HCT116 (cell line): ENCODE measurements around the gene PCK2. TPM values are rescaled to one million over a fixed set of nuclear protein-coding genes. Genes with fewer than 3 reads are reported as not detected.

Experiments
- ATAC-seq: fragments of 200-7000 bp; cut with Tn5 transposase; 2 replicates; pipeline ENCODE4 v1.9.1; 2020; ENCODE audit warnings: mild to moderate bottlenecking, moderate library complexity
- BruUV-seq: library from RNA; stranded (reverse); fragments of 400-500 nt; replicated peaks from 2 replicates; lab custom pipeline; 2021; lab: Mats Ljungman, UMichigan
- CTCF ChIA-PET: fragments of 300-600 bp; sonication (Branson Sonifier 250); formaldehyde crosslinking; loops from one replicate; lab custom pipeline; 2021; ENCODE audit warnings: antibody characterized with exemption; lab: Charles Lee
- POLR2A ChIA-PET: fragments of 300-600, 350-600 bp; sonication (Branson Sonifier 250); formaldehyde crosslinking; loops from one replicate; lab custom pipeline; 2021; ENCODE audit warnings: antibody characterized with exemption; lab: Charles Lee
- RAD21 ChIA-PET, 2 experiments: fragments of 300-600 bp; sonication (Branson Sonifier 250); formaldehyde crosslinking; loops; one replicate each; lab custom pipeline; 2023; ENCODE audit warnings: low total read pairs in 2 of 2; ENCODE audit not compliant: uncharacterized antibody in 2 of 2, unreplicated experiment in 2 of 2, low non-redundant PET in 1 of 2; lab: Charles Lee
- DNase-seq: peaks from one replicate; pipeline ENCODE4 v3.0.0-alpha.2; 2010; ENCODE audit warnings: low read depth, low spot score
- H2AFZ ChIP-seq: fragments of 200-600 bp; shearing (Covaris generic), sonication (generic); 2 replicates; pipeline ENCODE4 v1.6.1; 2017; ENCODE audit warnings: low read depth, mixed run types, mixed read lengths, antibody characterized with exemption, low read length; ENCODE audit not compliant: poor library complexity, severe bottlenecking
- H3K27ac ChIP-seq: 2 replicates; pipeline ENCODE4 v1.5.1; 2012; ENCODE audit warnings: low read depth, low read length
- H3K27me3 ChIP-seq: fragments of 200-600 bp; sonication (generic); 2 replicates; pipeline ENCODE4 v1.6.1; 2016; ENCODE audit warnings: mixed run types, low read length, mixed read lengths; ENCODE audit not compliant: insufficient read depth
- H3K36me3 ChIP-seq, 2 experiments: fragments of 200-500 bp in 1 of 2; fragments of 200-600 bp in 1 of 2; sonication (Bioruptor generic) in 1 of 2; sonication (generic) in 1 of 2; 2 replicates each; pipeline versions ENCODE4 v1.5.1 to v1.6.1; 2014 to 2016; ENCODE audit warnings: low read length in 2 of 2, inconsistent platforms in 1 of 2, mixed read lengths in 1 of 2, mixed run types in 1 of 2; ENCODE audit not compliant: insufficient read depth in 2 of 2, control insufficient read depth in 1 of 2
- H3K4me1 ChIP-seq, 2 experiments: fragments of 200-600 bp in 1 of 2; sonication (generic) in 1 of 2; 2 replicates each; pipeline versions ENCODE4 v1.5.1 to v1.6.1; 2012 to 2017; ENCODE audit warnings: low read length in 2 of 2, inconsistent platforms in 1 of 2, mild to moderate bottlenecking in 1 of 2, mixed read lengths in 1 of 2, mixed run types in 1 of 2, moderate library complexity in 1 of 2; ENCODE audit not compliant: insufficient read depth in 2 of 2, control insufficient read depth in 1 of 2
- H3K4me2 ChIP-seq: fragments of 200-600 bp; sonication (generic); 2 replicates; pipeline ENCODE4 v1.6.1; 2017; ENCODE audit warnings: mixed run types, low read length, mixed read lengths
- H3K4me3 ChIP-seq, 2 experiments: fragments of 200-600 bp in 1 of 2; sonication (generic) in 1 of 2; replicated peaks in 1 of 2; 2 replicates each; pipeline ENCODE4 v1.5.1; 2011 to 2016; ENCODE audit warnings: low read length in 2 of 2, control low read depth in 1 of 2, low read depth in 1 of 2, mild to moderate bottlenecking in 1 of 2, mixed read lengths in 1 of 2, mixed run types in 1 of 2
- H3K79me2 ChIP-seq: fragments of 200-600 bp; sonication (generic); 2 replicates; pipeline ENCODE4 v1.6.1; 2017; ENCODE audit warnings: mild to moderate bottlenecking, mixed run types, low read length, moderate library complexity, mixed read lengths; ENCODE audit not compliant: insufficient read depth
- H3K9ac ChIP-seq: fragments of 200-600 bp; sonication (generic); 2 replicates; pipeline ENCODE4 v1.6.1; 2016; ENCODE audit warnings: low read length, mixed read lengths
- H3K9me2 ChIP-seq: fragments of 200-600 bp; sonication (generic), shearing (Covaris generic); 2 replicates; pipeline ENCODE4 v1.6.1; 2017; ENCODE audit warnings: mixed run types, mild to moderate bottlenecking, moderate library complexity; ENCODE audit not compliant: insufficient read depth
- H3K9me3 ChIP-seq, 2 experiments: fragments of 200-500 bp in 1 of 2; fragments of 200-600 bp in 1 of 2; sonication (Bioruptor generic) in 1 of 2; sonication (generic) in 1 of 2; 2 replicates each; pipeline ENCODE4 v1.6.1; 2014 to 2017; ENCODE audit warnings: low read length in 2 of 2, mixed read lengths in 2 of 2, inconsistent platforms in 1 of 2, low read depth in 1 of 2, mild to moderate bottlenecking in 1 of 2, mixed run types in 1 of 2, moderate library complexity in 1 of 2; ENCODE audit not compliant: control insufficient read depth in 1 of 2, insufficient read depth in 1 of 2
- H4K20me1 ChIP-seq: fragments of 200-600 bp; sonication (generic), shearing (Covaris generic); 2 replicates; pipeline ENCODE4 v1.6.1; 2017; ENCODE audit warnings: mixed run types, mild to moderate bottlenecking, moderate library complexity; ENCODE audit not compliant: insufficient read depth
- ATF3 ChIP-seq: IDR thresholded peaks from 2 replicates; pipeline ENCODE4 v1.6.1; 2012
- CTCF ChIP-seq, 3 experiments: fragments of 200-600 bp in 1 of 3; sonication (generic) in 1 of 3; IDR thresholded peaks in 2 of 3; conservative IDR thresholded peaks in 1 of 3; 2 replicates each; pipeline ENCODE4 v1.5.1; 2012 to 2017; ENCODE audit warnings: low read depth in 2 of 3, low read length in 2 of 3, antibody characterized with exemption in 1 of 3, borderline replicate concordance in 1 of 3, control low read depth in 1 of 3, mild to moderate bottlenecking in 1 of 3, mixed read lengths in 1 of 3, mixed run types in 1 of 3, moderate library complexity in 1 of 3; ENCODE audit not compliant: insufficient read depth in 1 of 3
- EGR1 ChIP-seq: IDR thresholded peaks from 2 replicates; pipeline ENCODE4 v1.6.1; 2012; ENCODE audit warnings: low read depth
- ELF1 ChIP-seq: IDR thresholded peaks from 2 replicates; pipeline ENCODE4 v1.6.1; 2012; ENCODE audit warnings: low read depth, borderline replicate concordance
- EZH2 ChIP-seq: fragments of 200-600 bp; sonication (generic); IDR thresholded peaks from 2 replicates; pipeline ENCODE4 v1.6.1; 2017; ENCODE audit warnings: antibody characterized with exemption, mixed run types
- EZH2phosphoT487 ChIP-seq: fragments of 200-600 bp; IDR thresholded peaks from 2 replicates; pipeline ENCODE4 v1.6.1; 2018; ENCODE audit warnings: antibody characterized with exemption, borderline replicate concordance
- MAX ChIP-seq: IDR thresholded peaks from 2 replicates; pipeline ENCODE4 v1.6.1; 2012
- POLR2A ChIP-seq: IDR thresholded peaks from 2 replicates; pipeline ENCODE4 v1.7.0; 2011; ENCODE audit warnings: borderline replicate concordance; ENCODE audit not compliant: insufficient read depth, insufficient read length; ENCODE audit errors: extremely low read depth
- POLR2AphosphoS5 ChIP-seq: IDR thresholded peaks from 2 replicates; pipeline ENCODE4 v1.6.1; 2011; ENCODE audit warnings: mild to moderate bottlenecking, low read depth, low read length, moderate library complexity
- SIN3A ChIP-seq: IDR thresholded peaks from 2 replicates; pipeline ENCODE4 v1.6.1; 2012; ENCODE audit warnings: low read depth
- SP1 ChIP-seq: IDR thresholded peaks from 2 replicates; pipeline ENCODE4 v1.6.1; 2012; ENCODE audit warnings: low read depth
- SRF ChIP-seq: IDR thresholded peaks from 2 replicates; pipeline ENCODE4 v1.6.1; 2012; ENCODE audit warnings: low read depth
- TCF7L2 ChIP-seq: IDR thresholded peaks from 2 replicates; pipeline ENCODE4 v1.7.0; 2011; ENCODE audit warnings: borderline replicate concordance, inconsistent platforms; ENCODE audit not compliant: insufficient read depth, insufficient read length; ENCODE audit errors: extremely low read depth
- YY1 ChIP-seq: IDR thresholded peaks from 2 replicates; pipeline ENCODE4 v1.6.1; 2011; ENCODE audit warnings: low read length, low read depth, moderate library complexity, mild to moderate bottlenecking; ENCODE audit not compliant: insufficient replicate concordance; ENCODE audit errors: extremely low read depth
- ZBTB33 ChIP-seq: IDR thresholded peaks from 2 replicates; pipeline ENCODE4 v1.6.1; 2011; ENCODE audit warnings: mild to moderate bottlenecking, low read length, moderate library complexity; ENCODE audit not compliant: insufficient replicate concordance; ENCODE audit errors: extremely low read depth
- ZNF274 ChIP-seq: fragments of 200-500 bp; sonication (Bioruptor generic); IDR thresholded peaks from 2 replicates; pipeline ENCODE4 v1.6.1; 2014; ENCODE audit warnings: mild to moderate bottlenecking, low read depth, low read length, inconsistent platforms
- intact Hi-C: fragments of 100-400 bp; cut with micrococcal nuclease; formaldehyde crosslinking; loops from 2 replicates; pipeline ENCODE4 v1.10.0; 2022
- total RNA-seq: library from RNA; stranded (reverse); gene quantifications from one replicate; pipeline ENCODE4 v1.2.1, GENCODE V29; 2021; ENCODE audit not compliant: unreplicated experiment

PCK2 gene
- total RNA-seq, 1 experiment from 2014 or later: 94.1 TPM

- TF ChIP-seq YY1 (no peak), TCF7L2 (peak; percentile 69), EZH2phosphoT487 (no peak), ATF3 (no peak)
Measured at GRCh38 chr14:24113801-24114531, 19.9 kb downstream of the PCK2 start (continued).

GRCh38 chr14:24114532-24115421, 20.7 kb downstream of the PCK2 start, which contains the start of the genes DCAF11 and NRL:
TSS of gene DCAF11 (plus strand) at chr14:24114777. CDS start at chr14:24115595, 818 bp downstream.
TSS of gene NRL (minus strand) at chr14:24114949. CDS start at chr14:24082848, 32,101 bp downstream.
- no peaks in the 10 kb centered on the region for H3K27me3 ChIP-seq
- H4K20me1 ChIP-seq: no peaks in the 10 kb centered on the region
- peak within 1 kb of the TSS; percentile 97 for H3K27ac ChIP-seq
- RAD21 ChIA-PET: interaction anchor here (0.5 to 1.7 kb wide), 5 partner anchors 21 to 449 kb away, joined by 3 to 10 read pairs (median 5); partner anchors contain the start of genes EMC9 (in 1 of the 2) and PSME1 (in 1 of the 2)
- peak within 1 kb of the TSS; percentile 84 for H3K9ac ChIP-seq
- H2AFZ ChIP-seq: peak within 1 kb of the TSS; percentile 74
- H3K36me3 ChIP-seq: peaks cover 8 to 11% of the 10 kb centered on the region in 2 experiments
- H3K9me2 ChIP-seq: no peaks in the 10 kb centered on the region
- peak within 1 kb of the TSS; percentile 86 to 92 for H3K4me3 ChIP-seq
- peaks cover 14% of the 10 kb centered on the region; the same call in 1 of the 2 replicates for H3K79me2 ChIP-seq
- peak within 1 kb of the TSS; percentile 95 for H3K4me2 ChIP-seq
- POLR2A ChIA-PET: interaction anchor here (0.8 to 2.6 kb wide), 19 partner anchors 9 to 183 kb away, joined by 3 to 49 read pairs (median 4); partner anchors contain the start of genes EMC9, FITM1, IPO4 and IRF9
- CTCF ChIA-PET: interaction anchor here (0.7 to 2.7 kb wide), 13 partner anchors 7 to 182 kb away, joined by 3 to 11 read pairs (median 3); partner anchors contain the start of genes EMC9, IRF9, PSME1 and PSME2
- H3K9me3 ChIP-seq: no peaks in the 10 kb centered on the region
- ATAC-seq: peak; percentile 89
- BruUV-seq: no TSS peak
- peak; percentile 100 for DNase-seq
- peaks cover 6 to 16% of the 10 kb centered on the region in 2 experiments; a peak in 3 of 4 replicates for H3K4me1 ChIP-seq
- intact Hi-C loops: loop anchor here (1.0 to 5.0 kb wide), 4 partner anchors 20 to 98 kb away; partner anchors contain the start of genes CHMP4A, IRF9, PCK2 and PSME2
- TF ChIP-seq POLR2A (peak; percentile 2), MAX (peak; percentile 97), SRF (no peak; the same call in 1 of the 2 replicates), POLR2AphosphoS5 (peak; percentile 48), ZBTB33 (no peak), ELF1 (peak; percentile 73), ZNF274 (no peak), SP1 (peak; percentile 96), SIN3A (peak; percentile 42; the same call in 1 of the 2 replicates), EGR1 (peak; percentile 97), CTCF (IDR thresholded peaks at IDR 0.05 in 2 of 3, conservative IDR thresholded peaks at IDR 0.05 in 1 of 3; ENCODE audit: borderline replicate concordance in 1 of 3, insufficient read depth in 1 of 3, low read depth in 2 of 3, low read length in 2 of 3) (no peak), EZH2 (no peak)
